GM12878 (cell line): ENCODE data around the gene FCRL2. TPM values are rescaled to one million over a fixed set of nuclear protein-coding genes. Genes with fewer than 3 reads are reported as not detected.

Experiments used
- ATAC-seq: fragments of 200-7000 bp; cut with Tn5 transposase; 3 replicates; pipeline ENCODE4 v1.9.1; 2020; ENCODE audit warnings: mild to moderate bottlenecking, moderate library complexity
- BruUV-seq: library from RNA; stranded (reverse); fragments of 400-500 nt; replicated peaks from 2 replicates; lab custom pipeline; 2021; lab: Mats Ljungman, UMichigan
- CTCF ChIA-PET: fragments of 300-600 bp; sonication (Branson Sonifier 250); formaldehyde crosslinking; extraction: SDS; loops from one replicate; lab custom pipeline; 2021; ENCODE audit warnings: inconsistent platforms; lab: Yijun Ruan, JAX
- POLR2A ChIA-PET: fragments of 350-600 bp; formaldehyde crosslinking; extraction: SDS; loops from one replicate; lab custom pipeline; 2021; ENCODE audit warnings: inconsistent platforms; lab: Charles Lee
- RAD21 ChIA-PET: fragments of 300-600 bp; sonication (Branson Sonifier 250); formaldehyde crosslinking; loops from one replicate; lab custom pipeline; 2023; ENCODE audit warnings: antibody characterized with exemption; ENCODE audit not compliant: unreplicated experiment; lab: Charles Lee
- SMC1A ChIA-PET: fragments of 300-600 bp; sonication (Branson Sonifier 250); formaldehyde crosslinking; loops from one replicate; lab custom pipeline; 2023; ENCODE audit not compliant: unreplicated experiment, uncharacterized antibody; lab: Charles Lee
- DNase-seq: peaks from one replicate; pipeline ENCODE4 v3.0.0-alpha.2; 2011; ENCODE audit warnings: low read depth, low spot score
- FAIRE-seq: peaks from 3 replicates; lab custom pipeline; 2011; peaks lifted over from hg19 to GRCh38; lab: Jason Lieb, UNC
- H2AFZ ChIP-seq: 2 replicates; pipeline ENCODE4 v1.6.0; 2011; ENCODE audit warnings: low read depth, low read length, control low read depth; ENCODE audit not compliant: control insufficient read depth
- H3K27ac ChIP-seq: 2 replicates; pipeline ENCODE4 v1.5.1; 2011; ENCODE audit warnings: control low read depth; ENCODE audit not compliant: control insufficient read depth, insufficient read depth
- H3K27me3 ChIP-seq, 2 experiments: replicated peaks in 1 of 2; 2 replicates each; pipeline versions ENCODE4 v1.6.0 to v1.6.1; 2011; ENCODE audit warnings: low read length in 1 of 2; ENCODE audit not compliant: control insufficient read depth in 2 of 2, insufficient read depth in 2 of 2
- H3K36me3 ChIP-seq, 2 experiments: 2 replicates each; pipeline ENCODE4 v1.5.1; 2011; ENCODE audit warnings: low read length in 1 of 2; ENCODE audit not compliant: control insufficient read depth in 2 of 2, insufficient read depth in 2 of 2
- H3K4me1 ChIP-seq: 2 replicates; pipeline ENCODE4 v1.6.1; 2011; ENCODE audit warnings: mild to moderate bottlenecking, low read length, moderate library complexity, mixed read lengths; ENCODE audit not compliant: control insufficient read depth, insufficient read depth
- H3K4me2 ChIP-seq: 2 replicates; pipeline ENCODE4 v1.6.0; 2011; ENCODE audit warnings: control low read depth; ENCODE audit not compliant: control insufficient read depth, insufficient read depth
- H3K4me3 ChIP-seq: fragments of 200-600 bp; sonication (generic); 2 replicates; pipeline ENCODE4 v1.5.1; 2016
- H3K79me2 ChIP-seq: 2 replicates; pipeline ENCODE4 v1.6.0; 2011; ENCODE audit warnings: low read length; ENCODE audit not compliant: control insufficient read depth, insufficient read depth
- H3K9ac ChIP-seq: 2 replicates; pipeline ENCODE4 v1.8.0; 2011; ENCODE audit warnings: low read length, control low read depth, mixed read lengths; ENCODE audit not compliant: control insufficient read depth, insufficient read depth
- H3K9me3 ChIP-seq: replicated peaks from 3 replicates; pipeline ENCODE4 v1.5.1; 2011; ENCODE audit warnings: mild to moderate bottlenecking, low read length; ENCODE audit not compliant: control insufficient read depth, insufficient read depth
- H4K20me1 ChIP-seq: 2 replicates; pipeline ENCODE4 v1.6.0; 2011; ENCODE audit not compliant: control insufficient read depth, insufficient read depth
- BRCA1 ChIP-seq: IDR thresholded peaks from 2 replicates; pipeline ENCODE4 v1.6.1; 2011; ENCODE audit warnings: low read depth, low read length, improper control_type of control experiment
- E4F1 ChIP-seq: fragments of 450-650 bp; IDR thresholded peaks from 2 replicates; pipeline ENCODE4 v1.6.1; 2018; ENCODE audit warnings: borderline replicate concordance, mild to moderate bottlenecking; ENCODE audit not compliant: partially characterized antibody
- EGR1 ChIP-seq, 2 experiments: IDR thresholded peaks; 1 replicate in 1 of 2; 2 replicates in 1 of 2; pipeline ENCODE4 v1.6.1; 2011 to 2012; ENCODE audit warnings: low read depth in 2 of 2, low read length in 2 of 2, borderline replicate concordance in 1 of 2, mild to moderate bottlenecking in 1 of 2, moderate library complexity in 1 of 2
- FOXM1 ChIP-seq: IDR thresholded peaks from 2 replicates; pipeline ENCODE4 v1.6.1; 2012; ENCODE audit warnings: low read depth, mild to moderate bottlenecking, inconsistent platforms, low read length, moderate library complexity
- NFYB ChIP-seq: IDR thresholded peaks from 2 replicates; pipeline ENCODE4 v1.6.1; 2011; ENCODE audit warnings: low read depth, mild to moderate bottlenecking, low read length, improper control_type of control experiment, moderate library complexity; ENCODE audit not compliant: insufficient read depth
- POLR2A ChIP-seq: IDR thresholded peaks from 2 replicates; pipeline ENCODE4 v1.6.1; 2011; ENCODE audit warnings: low read depth, mild to moderate bottlenecking, low read length
- SMC3 ChIP-seq: IDR thresholded peaks from 2 replicates; pipeline ENCODE4 v1.6.1; 2011; ENCODE audit warnings: low read length, improper control_type of control experiment, borderline replicate concordance
- TARDBP ChIP-seq: IDR thresholded peaks from 2 replicates; pipeline ENCODE4 v1.6.1; 2016; ENCODE audit warnings: borderline replicate concordance
- WGBS: methylation state at CpG from one replicate; pipeline ENCODE4 v1.1.6; 2016; ENCODE audit warnings: low lambda C conversion rate; ENCODE audit not compliant: insufficient replicate concordance, insufficient coverage; ENCODE audit errors: missing lambda C conversion rate; 5-methylcytosine and 5-hydroxymethylcytosine counted together
- in situ Hi-C: fragments of 300-500 bp; cut with MboI; formaldehyde crosslinking; loops from 9 replicates; pipeline ENCODE4 v1.14.3; 2018; ENCODE audit warnings: mixed read lengths
- intact Hi-C: fragments of 100-400 bp; cut with micrococcal nuclease; formaldehyde crosslinking; loops from one replicate; pipeline ENCODE4 v1.14.2; 2022; ENCODE audit not compliant: unreplicated experiment
- polyA plus RNA-seq, 11 experiments: library from polyadenylated mRNA; depleted of rRNA in 4 of 11; unstranded in 6 of 11; stranded (reverse) in 5 of 11; fragments of >200 nt; fragmentation: Nextera tagmentation in 4 of 11; fragmentation: Illumina TruSeq in 1 of 11; extraction: Ambion mirVana in 4 of 11; extraction: Trizol in 1 of 11; gene quantifications; 1 replicate in 1 of 11; 2 replicates in 10 of 11; pipeline versions ENCODE4 v1.2.1 to v1.2.3, GENCODE V29; 2011 to 2016; ENCODE audit warnings: inconsistent platforms in 2 of 11, missing spikeins in 2 of 11, low read depth in 1 of 11
- total RNA-seq, 4 experiments: library from RNA; depleted of rRNA in 3 of 4; stranded (reverse); fragments of >200 nt in 3 of 4; fragmentation: Illumina TruSeq in 1 of 4; extraction: Trizol in 1 of 4; gene quantifications; 2 replicates each; pipeline versions ENCODE4 v1.2.1 to v1.2.3, GENCODE V29; 2013 to 2021
- TF ChIP-seq, protein P1 (sequence below): fragments of 450-650 bp; IDR thresholded peaks from 2 replicates; pipeline ENCODE4 v1.6.1; 2016; ENCODE audit warnings: mild to moderate bottlenecking, moderate library complexity, borderline replicate concordance

The FCRL2 gene
- total and polyA plus RNA-seq, 10 of the 15 experiments (the other 5 are each of a cell fraction or from before 2014, with no cell fraction given), result 0.07 to 7.3 (median 0.61) TPM

DNA sequence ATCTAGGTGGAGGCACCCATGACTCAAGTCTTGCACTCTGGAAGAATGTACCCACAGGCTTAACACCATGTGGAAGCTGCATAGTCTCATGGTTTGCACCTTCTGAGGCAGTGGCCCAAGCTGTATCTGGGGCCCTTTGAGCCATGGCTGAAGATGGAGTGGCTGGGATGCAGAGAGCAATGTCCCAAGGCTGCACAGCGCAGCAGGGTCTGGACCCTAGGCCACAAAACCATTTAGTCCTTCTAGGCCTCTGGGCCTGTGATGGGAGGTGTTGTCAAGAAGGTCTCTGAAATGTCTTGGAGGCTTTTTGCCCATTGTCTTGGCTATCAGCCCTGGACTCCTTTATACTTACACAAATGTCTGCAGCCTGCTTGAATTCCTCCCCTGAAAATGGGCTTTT, 54.9 kb downstream of the FCRL2 start:
- Histone ChIP-seq H2AFZ (no peak overlapping the region), H3K36me3 (no peaks in the 10 kb centered on the region), H3K9ac (no peak overlapping the region), H3K27me3 (no peaks in the 10 kb centered on the region; a peak in 1 of 4 replicates), H3K4me3 (no peak overlapping the region), H3K27ac (no peak overlapping the region)
- in situ Hi-C loops, result no loop called here
- FAIRE-seq, result no peak
- no peak for TF ChIP-seq E4F1
- TF ChIP-seq, all 136 proteins: peak for 0
- Histone ChIP-seq H4K20me1 (no peaks in the 10 kb centered on the region), H3K4me2 (no peak overlapping the region), H3K4me1 (0 out of 2 replicates have a peak, but pooled peaks cover 2% of the 10 kb centered on the region), H3K79me2 (no peaks in the 10 kb centered on the region), H3K9me3 (peaks cover 16% of the 10 kb centered on the region)
- WGBS, result 0% methylated on average over 1 of the region's 1 CpG
- intact Hi-C loops, result no loop called here
- ChIA-PET RAD21 (no interaction called here), SMC1A (no interaction called here), POLR2A (no interaction called here), CTCF (interaction anchor here (0.8 kb wide), 1 partner anchor 30 kb away, joined by 3 read pairs; no protein-coding TSS in a partner anchor)
- ATAC-seq, result no peak
- DNase-seq, result no peak
- BruUV-seq, result no TSS peak

- DNase-seq, result no peak
- H3K79me2 ChIP-seq, result no peaks in the 10 kb centered on the region
- intact Hi-C loops (no loop called here), in situ Hi-C loops (no loop called here)
- no peaks in the 10 kb centered on the region; a peak in 1 of 4 replicates for H3K27me3 ChIP-seq
- ChIA-PET POLR2A (no interaction called here), SMC1A (no interaction called here), RAD21 (no interaction called here), CTCF (no interaction called here)
- H3K9ac ChIP-seq, result no peak overlapping the region
- no peaks in the 10 kb centered on the region; the same call in 2 of the 3 replicates for H3K9me3 ChIP-seq
- no peak overlapping the region for H2AFZ ChIP-seq
- no TSS peak for BruUV-seq
- WGBS, result 48% methylated on average over 5 of the region's 5 CpGs
- no peaks in the 10 kb centered on the region for H3K4me1 ChIP-seq
- H3K36me3 ChIP-seq, result no peaks in the 10 kb centered on the region
- H3K27ac ChIP-seq, result no peak overlapping the region
- no peak for ATAC-seq
- H4K20me1 ChIP-seq, result no peaks in the 10 kb centered on the region
- no peak overlapping the region for H3K4me3 ChIP-seq
- H3K4me2 ChIP-seq, result no peak overlapping the region
- no peak for FAIRE-seq
- TF ChIP-seq, protein P1, sequence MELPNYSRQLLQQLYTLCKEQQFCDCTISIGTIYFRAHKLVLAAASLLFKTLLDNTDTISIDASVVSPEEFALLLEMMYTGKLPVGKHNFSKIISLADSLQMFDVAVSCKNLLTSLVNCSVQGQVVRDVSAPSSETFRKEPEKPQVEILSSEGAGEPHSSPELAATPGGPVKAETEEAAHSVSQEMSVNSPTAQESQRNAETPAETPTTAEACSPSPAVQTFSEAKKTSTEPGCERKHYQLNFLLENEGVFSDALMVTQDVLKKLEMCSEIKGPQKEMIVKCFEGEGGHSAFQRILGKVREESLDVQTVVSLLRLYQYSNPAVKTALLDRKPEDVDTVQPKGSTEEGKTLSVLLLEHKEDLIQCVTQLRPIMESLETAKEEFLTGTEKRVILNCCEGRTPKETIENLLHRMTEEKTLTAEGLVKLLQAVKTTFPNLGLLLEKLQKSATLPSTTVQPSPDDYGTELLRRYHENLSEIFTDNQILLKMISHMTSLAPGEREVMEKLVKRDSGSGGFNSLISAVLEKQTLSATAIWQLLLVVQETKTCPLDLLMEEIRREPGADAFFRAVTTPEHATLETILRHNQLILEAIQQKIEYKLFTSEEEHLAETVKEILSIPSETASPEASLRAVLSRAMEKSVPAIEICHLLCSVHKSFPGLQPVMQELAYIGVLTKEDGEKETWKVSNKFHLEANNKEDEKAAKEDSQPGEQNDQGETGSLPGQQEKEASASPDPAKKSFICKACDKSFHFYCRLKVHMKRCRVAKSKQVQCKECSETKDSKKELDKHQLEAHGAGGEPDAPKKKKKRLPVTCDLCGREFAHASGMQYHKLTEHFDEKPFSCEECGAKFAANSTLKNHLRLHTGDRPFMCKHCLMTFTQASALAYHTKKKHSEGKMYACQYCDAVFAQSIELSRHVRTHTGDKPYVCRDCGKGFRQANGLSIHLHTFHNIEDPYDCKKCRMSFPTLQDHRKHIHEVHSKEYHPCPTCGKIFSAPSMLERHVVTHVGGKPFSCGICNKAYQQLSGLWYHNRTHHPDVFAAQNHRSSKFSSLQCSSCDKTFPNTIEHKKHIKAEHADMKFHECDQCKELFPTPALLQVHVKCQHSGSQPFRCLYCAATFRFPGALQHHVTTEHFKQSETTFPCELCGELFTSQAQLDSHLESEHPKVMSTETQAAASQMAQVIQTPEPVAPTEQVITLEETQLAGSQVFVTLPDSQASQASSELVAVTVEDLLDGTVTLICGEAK, result no peak
- no peak for TF ChIP-seq SMC3
- no peak for TF ChIP-seq EGR1 (IDR thresholded peaks at IDR 0.05; ENCODE audit: borderline replicate concordance in 1 of 2, low read depth in 2 of 2, low read length in 2 of 2)
- no peak for TF ChIP-seq TARDBP
- TF ChIP-seq NFYB, result no peak
- no peak for TF ChIP-seq POLR2A
- no peak for TF ChIP-seq BRCA1
- TF ChIP-seq FOXM1, result no peak
These were observed 61.2 kb downstream of the FCRL2 start for GRCh38 chr1:157715736-157716135.
